ENCODE data around the gene UBFD1.

- TF ChIP-seq CTCF (IDR thresholded peaks at IDR 0.05) = no peak
- TF ChIP-seq POLR2A (IDR thresholded peaks at IDR 0.05) = no peak
Measured at GRCh38 chr16:23579371-23579770, 21.8 kb downstream of the UBFD1 start.
